ENCODE data around the gene NTNG2. TPM values are rescaled to one million over a fixed set of nuclear protein-coding genes. Genes with fewer than 3 reads are reported as not detected.
"Not testable (repeated sequence)": the region's sequence is repeated elsewhere in the genome, so short reads cannot be mapped to it uniquely, and the experiment has no call there.

Gene NTNG2
- total RNA-seq, 1 donor from 2014 or later = 5.0 TPM

GRCh38 chr9:132129535-132129934 lies 32.3 kb upstream of the NTNG2 start:
- TF ChIP-seq CTCF (IDR thresholded peaks at IDR 0.05) = no peak
- H3K36me3 ChIP-seq = no peaks in the 10 kb centered on the region
- peaks cover 7% of the 10 kb centered on the region for H3K4me1 ChIP-seq
- DNase-seq (no peak), ATAC-seq (no peak)
- H3K9me3 ChIP-seq = no peaks in the 10 kb centered on the region
- intact Hi-C loops (cut with DNase I) = no loop called here
- H3K27me3 ChIP-seq (ENCODE audit: low read depth) = peaks cover 54% of the 10 kb centered on the region
- H3K4me3 ChIP-seq = no peak overlapping the region
- H3K27ac ChIP-seq = no peak overlapping the region

GRCh38 chr9:132134085-132134484 lies 27.8 kb upstream of the NTNG2 start:
- H3K4me1 ChIP-seq; ATAC-seq; H3K4me3 ChIP-seq; H3K27ac ChIP-seq; H3K9me3 ChIP-seq; intact Hi-C loops (cut with DNase I); DNase-seq; H3K36me3 ChIP-seq: not testable (repeated sequence)
- H3K27me3 ChIP-seq (ENCODE audit: low read depth) = peaks cover 51% of the 10 kb centered on the region

GRCh38 chr9:132135456-132135855 lies 26.4 kb upstream of the NTNG2 start:
- H3K4me3 ChIP-seq = no peak overlapping the region
- DNase-seq (no peak), ATAC-seq (no peak)
- intact Hi-C loops (cut with DNase I) = no loop called here
- no peaks in the 10 kb centered on the region for H3K9me3 ChIP-seq
- no peak for TF ChIP-seq CTCF (IDR thresholded peaks at IDR 0.05)
- H3K36me3 ChIP-seq = no peaks in the 10 kb centered on the region
- H3K4me1 ChIP-seq = no peaks in the 10 kb centered on the region
- no peak overlapping the region for H3K27ac ChIP-seq
- H3K27me3 ChIP-seq (ENCODE audit: low read depth) = peaks cover 43% of the 10 kb centered on the region

- ATAC-seq = no peak
- H3K4me3 ChIP-seq = no peak overlapping the region
- peaks cover 43% of the 10 kb centered on the region for H3K27me3 ChIP-seq (ENCODE audit: low read depth)
- H3K9me3 ChIP-seq = no peaks in the 10 kb centered on the region
- H3K4me1 ChIP-seq = peaks cover 3% of the 10 kb centered on the region
- DNase-seq = no peak
- TF ChIP-seq CTCF (IDR thresholded peaks at IDR 0.05) = no peak
- H3K36me3 ChIP-seq = no peaks in the 10 kb centered on the region
- intact Hi-C loops (cut with DNase I) = no loop called here
- H3K27ac ChIP-seq = no peak overlapping the region
Measured at GRCh38 chr9:132136151-132136780, 25.6 kb upstream of the NTNG2 start.

- no peak for TF ChIP-seq CTCF (IDR thresholded peaks at IDR 0.05)
- no peaks in the 10 kb centered on the region for H3K9me3 ChIP-seq
- intact Hi-C loops (cut with DNase I) = no loop called here
- H3K4me3 ChIP-seq = peak overlapping the region; percentile 37
- H3K36me3 ChIP-seq = no peaks in the 10 kb centered on the region
- H3K27ac ChIP-seq = no peak overlapping the region
- peaks cover 11% of the 10 kb centered on the region for H3K4me1 ChIP-seq
- peaks cover 63% of the 10 kb centered on the region for H3K27me3 ChIP-seq (ENCODE audit: low read depth)
- peak; percentile 57 to 58 for ATAC-seq
- DNase-seq = no peak
Measured at GRCh38 chr9:132141344-132141947, 20.4 kb upstream of the NTNG2 start.

- no peak for TF ChIP-seq CTCF (IDR thresholded peaks at IDR 0.05)
- no peak overlapping the region for H3K27ac ChIP-seq
- peaks cover 65% of the 10 kb centered on the region for H3K27me3 ChIP-seq (ENCODE audit: low read depth)
- H3K4me1 ChIP-seq = peaks cover 11% of the 10 kb centered on the region
- H3K4me3 ChIP-seq = peak overlapping the region; percentile 37
- H3K36me3 ChIP-seq = no peaks in the 10 kb centered on the region
- DNase-seq (no peak), ATAC-seq (peak; percentile 49)
- intact Hi-C loops (cut with DNase I) = no loop called here
- no peaks in the 10 kb centered on the region for H3K9me3 ChIP-seq
Measured at GRCh38 chr9:132141948-132142594, 19.8 kb upstream of the NTNG2 start.

All from lower lobe of right lung (tissue), 2 donors.